Endometrial microvascular endothelial cells (primary cell): ENCODE results near the gene SMC3. TPM values are rescaled to one million over a fixed set of nuclear protein-coding genes. Genes with fewer than 3 reads are reported as not detected.

Experiments
- in situ Hi-C: cut with HindIII; loops from 2 replicates; pipeline ENCODE4 v1.10.0; 2017; ENCODE audit warnings: low sequenced_read_pairs, low pct_unique_long_range_greater_than_20kb; ENCODE audit errors: inconsistent ontology term
- total RNA-seq: library from RNA; depleted of rRNA; stranded (reverse); fragments of >200 nt; gene quantifications from one replicate; pipeline ENCODE4 v1.2.3, GENCODE V29; 2015; ENCODE audit errors: inconsistent ontology term

The SMC3 gene
- total RNA-seq, result 21.6 TPM

DNA sequence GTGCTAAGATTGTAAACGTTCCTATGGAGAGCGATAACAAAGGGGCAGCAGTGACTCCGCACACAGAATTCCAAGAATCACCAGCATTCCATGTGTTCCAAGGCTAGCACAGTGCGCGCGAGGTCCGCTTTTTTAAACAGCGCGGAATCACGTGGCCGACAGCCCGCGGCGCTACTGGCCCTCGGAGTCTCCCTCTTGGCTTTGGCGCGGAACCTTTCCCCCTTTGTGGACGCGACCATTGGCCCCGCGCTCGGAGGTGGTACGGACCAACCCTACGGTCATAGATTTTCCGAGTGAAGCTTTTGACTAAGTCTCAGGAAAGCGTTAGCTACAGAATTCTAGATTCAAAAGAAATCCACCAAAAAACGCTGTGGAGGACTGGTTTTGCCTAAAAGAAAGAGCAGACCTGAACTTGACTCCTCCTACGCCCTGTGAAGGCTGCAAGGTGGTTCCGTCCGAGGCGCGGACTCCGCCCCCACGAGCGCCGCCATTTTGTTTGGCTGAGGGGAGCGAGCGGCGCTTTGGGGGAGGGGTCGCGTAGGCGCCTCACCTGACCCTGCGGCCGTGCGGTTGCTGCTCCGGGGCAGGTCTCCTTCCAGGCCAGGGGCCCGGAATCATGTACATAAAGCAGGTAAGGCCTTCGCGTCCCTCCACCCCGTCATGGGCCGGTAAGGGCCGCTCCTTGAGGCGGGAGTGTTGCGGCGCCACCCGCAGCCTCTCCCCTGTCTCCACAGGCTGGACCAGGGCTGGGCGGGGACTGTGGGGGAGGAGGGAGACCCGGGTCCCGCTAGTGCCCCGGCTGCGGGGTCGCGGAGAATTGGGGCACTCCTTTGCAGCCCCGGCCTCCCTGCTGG lies at the start of gene SMC3:
Gene SMC3 (plus strand): TSS at position 495 of the 854 bp plus-strand sequence. CDS start 122 bp downstream, at position 617.
- in situ Hi-C loops, result no loop called here

DNA sequence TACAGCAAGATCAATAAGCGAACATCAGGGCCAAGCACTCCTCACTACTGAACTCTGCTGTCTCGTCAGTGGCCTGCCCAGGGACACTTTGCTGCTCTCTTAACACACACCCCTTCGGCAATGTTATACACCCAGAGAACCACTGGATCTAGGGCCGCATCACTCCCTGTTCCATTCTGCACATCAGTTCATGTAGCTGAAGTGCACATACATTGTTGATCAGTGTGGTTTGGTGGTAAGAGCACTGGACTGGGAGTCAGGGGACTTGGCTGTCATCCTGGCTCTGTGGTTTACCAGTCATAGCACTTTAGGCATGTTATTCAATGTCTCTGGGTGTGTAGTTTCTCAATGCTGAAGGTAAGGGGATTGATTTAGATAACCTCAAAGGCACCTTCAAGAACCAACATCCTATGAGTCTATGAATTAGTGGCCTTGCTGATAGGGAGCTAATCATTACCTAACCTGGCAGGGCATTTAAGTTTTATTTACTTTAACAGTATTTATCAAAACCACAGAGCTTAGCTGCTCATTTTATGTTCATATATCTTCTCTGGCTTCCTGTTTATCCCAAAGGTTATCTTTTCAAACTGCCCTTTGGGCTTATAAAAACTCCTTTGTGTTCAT lies 45.0 kb upstream of the SMC3 start:
- in situ Hi-C loops, result no loop called here

DNA sequence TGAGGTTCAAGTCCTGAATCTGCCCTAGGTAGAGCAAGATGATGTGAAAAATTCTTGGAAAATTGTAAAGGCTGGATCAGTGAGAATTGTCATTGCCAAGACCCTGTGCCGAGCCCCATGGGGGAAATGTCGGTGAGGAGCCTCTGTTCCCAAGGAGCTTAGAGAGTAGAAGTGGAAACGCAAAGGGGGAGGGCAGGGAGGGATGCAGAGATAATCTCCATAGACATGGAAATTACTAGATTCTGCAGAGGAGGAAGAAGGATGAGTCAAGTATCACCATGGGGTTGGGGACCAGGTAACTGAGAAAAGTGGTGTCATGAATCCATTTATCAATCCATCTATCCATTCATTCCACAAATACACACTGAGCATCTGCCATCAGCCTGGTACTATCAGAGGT lies 43.8 kb upstream of the SMC3 start:
- in situ Hi-C loops, result no loop called here

DNA sequence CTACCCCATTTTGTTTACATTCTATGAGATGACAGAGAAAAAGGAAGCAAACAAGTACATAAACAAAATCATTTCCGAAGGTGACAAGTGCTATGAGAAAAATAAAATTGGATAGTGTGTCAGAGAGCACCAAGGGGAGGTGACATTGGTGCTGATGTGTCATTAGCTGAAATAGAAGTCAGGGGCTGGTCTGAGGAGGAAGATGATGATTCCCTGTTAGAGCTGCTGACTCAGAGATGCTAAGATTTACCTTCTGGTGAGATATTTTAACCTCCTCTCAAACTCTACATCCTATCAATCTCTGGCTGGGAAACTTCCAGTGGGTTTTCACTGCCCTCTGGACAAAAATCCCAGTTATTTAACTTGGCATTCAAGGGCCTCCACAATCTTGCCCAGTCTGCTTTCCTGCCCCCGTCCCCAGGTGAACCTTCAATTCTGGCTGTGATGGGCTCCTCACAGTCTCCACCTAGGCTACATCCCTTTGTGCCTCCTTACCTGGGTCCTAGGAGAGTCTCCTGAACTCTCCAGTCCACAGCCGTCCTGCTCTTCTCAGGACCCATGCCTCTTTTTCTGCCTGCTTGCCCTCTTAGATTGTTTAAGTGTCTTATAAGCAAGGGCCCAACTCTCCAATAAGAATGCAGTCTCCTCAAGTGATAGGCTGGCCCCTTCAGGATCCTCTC lies 43.2 kb upstream of the SMC3 start:
- in situ Hi-C loops, result no loop called here

DNA sequence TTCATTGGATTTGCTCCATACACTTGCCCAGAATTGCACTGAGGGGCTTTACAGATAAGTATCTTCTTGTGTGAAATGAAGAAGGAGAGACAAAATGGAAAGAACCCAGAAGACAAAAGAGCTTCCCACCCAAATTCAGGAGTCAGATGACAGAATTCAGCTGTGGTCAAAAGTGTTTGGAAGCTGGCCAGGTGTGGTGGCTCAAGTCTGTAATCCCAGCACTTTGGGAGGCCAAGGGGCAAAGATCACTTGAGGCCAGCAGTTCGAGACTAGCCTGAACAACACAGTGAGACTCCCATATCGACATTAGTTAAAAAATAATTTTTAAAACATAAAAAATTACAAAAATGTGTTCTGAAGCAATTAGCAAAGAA lies 42.6 kb upstream of the SMC3 start:
- in situ Hi-C loops, result loop anchor here (25.0 kb wide), 1 partner anchor 188 kb away; no protein-coding TSS in a partner anchor

DNA sequence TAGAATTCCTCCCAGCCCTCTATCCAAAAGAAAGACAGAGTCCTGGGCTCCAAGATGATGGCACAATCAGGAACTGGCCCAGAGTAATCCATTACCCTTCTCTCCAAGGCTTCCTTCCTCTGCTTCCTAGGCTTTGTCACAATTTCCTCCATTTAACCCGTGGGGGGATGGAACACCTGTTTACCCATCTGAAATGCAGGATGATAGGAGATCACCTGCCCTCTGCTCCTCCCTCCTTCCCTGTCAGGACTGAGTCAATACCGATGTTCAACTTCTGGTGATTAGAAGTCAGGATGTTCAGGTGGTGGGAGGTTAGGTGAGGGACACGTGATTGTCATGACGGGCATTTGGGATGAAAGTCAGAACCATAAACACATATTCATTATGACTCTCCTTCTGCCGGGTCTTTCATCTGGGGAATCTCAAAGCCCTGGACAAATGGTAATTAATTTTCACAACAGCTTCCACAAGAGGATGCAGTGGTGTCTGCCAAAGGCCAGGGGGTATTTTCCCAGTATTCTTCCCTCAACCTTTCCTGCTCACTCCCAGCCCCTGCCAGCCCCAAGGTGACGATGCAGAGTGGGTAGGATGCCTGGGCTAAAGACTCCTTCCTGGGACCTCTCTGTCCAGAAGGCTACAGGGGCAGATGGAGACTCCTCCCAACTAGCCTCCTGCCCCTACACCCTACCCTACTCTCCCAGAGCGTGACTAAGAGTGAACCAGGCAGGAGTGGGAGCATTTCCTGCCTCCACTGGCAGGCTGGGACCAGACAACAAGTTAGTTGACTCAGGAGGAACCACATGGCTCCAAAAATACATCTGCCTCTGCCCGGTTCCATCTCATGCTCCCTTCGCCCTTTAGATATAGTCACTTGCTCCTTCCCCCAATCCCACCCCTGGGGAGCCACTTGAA lies 41.9 kb upstream of the SMC3 start:
- in situ Hi-C loops, result loop anchor here (25.0 kb wide), 1 partner anchor 188 kb away; no protein-coding TSS in a partner anchor

DNA sequence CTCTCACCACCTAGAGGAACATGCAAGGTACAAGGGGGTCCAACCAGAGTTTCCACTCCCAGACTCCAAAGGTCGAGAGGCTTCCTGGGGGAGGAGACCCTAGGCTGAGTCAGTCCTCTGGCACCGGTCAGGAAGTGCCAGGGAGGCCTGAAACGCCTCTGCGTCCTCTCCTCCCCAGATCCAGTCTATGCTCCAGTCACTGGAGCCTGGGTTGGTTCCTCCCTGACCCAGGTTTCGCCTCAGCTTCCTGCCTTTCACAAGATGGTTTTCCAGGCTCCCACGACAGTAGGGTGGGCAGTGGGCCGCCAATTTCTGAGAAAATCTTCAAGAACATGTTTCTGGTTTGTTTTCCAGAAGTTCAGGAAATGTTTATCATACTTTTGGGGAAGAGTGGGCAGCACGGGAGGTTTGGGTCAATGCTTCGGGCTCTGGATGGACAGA lies 39.7 kb upstream of the SMC3 start:
- in situ Hi-C loops, result loop anchor here (25.0 kb wide), 1 partner anchor 190 kb away; no protein-coding TSS in a partner anchor

DNA sequence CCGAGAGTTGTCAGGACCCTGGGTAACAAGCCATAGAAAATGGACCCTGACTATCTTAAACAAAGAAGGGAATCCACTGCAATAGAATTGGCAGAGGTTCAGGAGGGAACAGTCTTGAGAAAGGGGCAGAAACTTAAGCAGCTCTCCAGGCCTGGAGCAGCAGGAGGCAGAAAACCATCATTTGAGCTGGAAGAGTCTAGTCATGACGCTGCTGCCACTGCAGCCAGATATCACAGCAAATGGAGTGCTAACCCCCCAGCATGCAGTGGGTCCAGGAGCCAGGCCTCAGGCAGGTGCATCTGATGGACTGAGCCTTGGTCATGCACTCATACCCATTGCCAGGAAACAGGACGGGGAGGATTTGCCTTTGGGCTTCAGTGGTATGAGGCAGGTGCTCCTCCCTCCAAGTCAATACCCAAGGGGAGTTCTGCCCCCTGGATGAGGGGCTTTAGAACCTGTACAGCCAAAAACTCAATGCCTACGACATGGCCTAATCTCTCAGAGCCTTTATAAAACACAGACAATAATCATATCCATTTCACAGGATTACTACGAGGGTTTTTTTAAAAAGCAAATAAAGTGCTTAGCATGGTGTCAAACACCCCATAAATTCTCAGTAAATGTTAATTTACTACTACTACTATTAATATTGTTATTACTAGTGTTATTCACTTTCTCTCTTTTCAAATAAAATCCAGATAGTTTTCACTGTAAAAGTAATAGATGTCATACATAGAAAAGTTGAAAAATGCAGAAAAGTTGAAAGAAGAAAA lies 39.1 kb upstream of the SMC3 start:
- in situ Hi-C loops, result loop anchor here (25.0 kb wide), 1 partner anchor 191 kb away; no protein-coding TSS in a partner anchor

DNA sequence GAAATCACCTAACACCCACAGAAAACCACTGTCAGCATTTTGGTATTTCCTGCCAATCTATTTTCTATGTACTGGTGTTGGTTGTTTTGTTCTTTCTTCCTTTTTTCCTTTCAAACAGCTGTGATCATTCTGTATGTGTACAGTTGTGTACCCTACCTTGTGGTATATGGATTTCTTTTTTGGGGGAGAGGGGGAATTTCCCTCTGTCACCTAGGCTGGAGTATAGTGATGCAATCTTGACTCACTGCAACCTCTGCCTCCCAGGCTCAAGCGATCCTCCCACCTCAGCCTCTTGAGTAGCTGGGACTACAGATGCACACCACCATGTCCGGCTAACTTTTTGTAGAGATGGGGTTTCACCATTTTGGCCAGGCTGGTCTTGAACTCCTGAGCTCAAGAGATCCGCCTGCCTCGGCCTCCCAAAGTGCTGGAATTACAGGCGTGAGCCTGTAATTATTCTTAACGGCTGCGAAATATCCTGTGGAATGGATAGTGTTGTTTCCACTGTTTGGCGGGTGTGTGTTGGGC lies 38.4 kb upstream of the SMC3 start:
- in situ Hi-C loops, result loop anchor here (25.0 kb wide), 1 partner anchor 192 kb away; no protein-coding TSS in a partner anchor

DNA sequence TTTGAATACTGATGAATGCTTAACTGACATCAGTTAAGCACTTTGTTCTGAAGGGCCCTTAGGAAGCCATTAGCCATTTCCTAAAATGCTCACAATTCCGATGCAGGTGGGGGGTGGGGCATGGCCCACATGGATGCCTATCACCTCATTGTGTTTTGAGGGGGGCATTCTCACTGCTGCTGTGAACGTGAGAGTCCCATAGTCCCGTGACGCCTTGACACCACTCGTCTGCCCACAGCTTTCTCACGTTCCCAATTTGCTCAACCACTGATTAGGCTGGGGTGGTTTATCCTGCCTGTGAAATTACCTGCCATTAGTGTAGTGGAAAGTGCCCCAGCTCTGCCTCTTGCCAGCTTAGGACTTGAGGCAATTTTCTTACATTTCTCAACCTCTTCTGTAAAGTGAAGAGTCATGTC lies 37.9 kb upstream of the SMC3 start:
- in situ Hi-C loops, result loop anchor here (25.0 kb wide), 1 partner anchor 192 kb away; no protein-coding TSS in a partner anchor

DNA sequence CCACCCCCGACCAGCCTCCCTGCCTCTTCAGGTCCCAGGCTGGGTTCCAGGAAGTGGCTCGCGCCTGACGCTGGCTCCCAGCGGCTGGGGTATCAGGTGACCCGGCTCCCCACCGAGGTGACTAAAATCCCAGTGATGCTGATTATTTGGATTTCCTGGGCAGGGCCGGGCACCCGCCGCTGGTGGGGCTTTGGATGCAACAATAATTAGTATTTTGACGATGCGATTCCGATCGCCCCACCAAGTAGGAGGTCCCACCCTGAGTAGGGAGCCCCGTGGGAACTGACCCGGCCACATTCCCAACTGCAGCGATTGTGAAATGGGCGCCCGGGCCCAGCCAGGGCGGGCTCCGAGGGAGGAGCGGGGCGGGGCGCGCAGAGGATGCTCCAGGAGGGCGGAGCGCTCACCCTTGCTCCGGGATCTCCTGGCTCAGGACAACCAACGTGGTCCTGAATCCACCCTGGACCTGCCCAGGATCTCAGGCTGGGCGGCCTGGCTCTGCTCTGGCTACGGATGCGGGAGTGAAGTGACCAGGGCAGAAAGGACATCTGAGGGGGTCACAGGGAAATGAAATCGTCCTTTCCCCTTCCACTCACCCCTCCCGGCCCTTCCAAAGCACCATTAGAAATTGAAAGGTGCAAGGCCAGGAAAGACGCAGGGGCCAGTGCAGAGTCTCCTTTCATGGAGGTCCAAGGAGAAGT lies 37.2 kb upstream of the SMC3 start:
- in situ Hi-C loops, result loop anchor here (25.0 kb wide), 1 partner anchor 193 kb away; no protein-coding TSS in a partner anchor

DNA sequence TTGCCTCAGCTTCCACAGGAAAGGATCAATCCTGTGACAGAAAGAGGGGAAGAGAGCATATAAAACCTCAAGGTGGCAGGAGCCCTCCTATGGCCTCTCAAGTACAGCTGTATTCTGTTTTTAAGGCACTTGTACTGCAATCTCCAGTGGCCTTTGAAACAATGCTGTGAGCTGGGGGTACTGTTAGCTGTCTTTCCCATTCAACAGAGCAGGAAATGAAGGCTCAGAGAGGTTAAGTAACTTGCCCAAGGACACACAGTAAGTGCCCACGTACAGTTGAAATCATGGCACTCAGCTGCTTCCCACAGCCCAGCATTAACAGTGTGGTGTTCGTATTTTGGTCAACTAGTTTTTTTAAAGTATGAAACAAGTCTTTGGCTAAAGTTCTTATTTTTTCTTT lies 35.8 kb upstream of the SMC3 start:
- in situ Hi-C loops, result loop anchor here (25.0 kb wide), 1 partner anchor 194 kb away; no protein-coding TSS in a partner anchor

DNA sequence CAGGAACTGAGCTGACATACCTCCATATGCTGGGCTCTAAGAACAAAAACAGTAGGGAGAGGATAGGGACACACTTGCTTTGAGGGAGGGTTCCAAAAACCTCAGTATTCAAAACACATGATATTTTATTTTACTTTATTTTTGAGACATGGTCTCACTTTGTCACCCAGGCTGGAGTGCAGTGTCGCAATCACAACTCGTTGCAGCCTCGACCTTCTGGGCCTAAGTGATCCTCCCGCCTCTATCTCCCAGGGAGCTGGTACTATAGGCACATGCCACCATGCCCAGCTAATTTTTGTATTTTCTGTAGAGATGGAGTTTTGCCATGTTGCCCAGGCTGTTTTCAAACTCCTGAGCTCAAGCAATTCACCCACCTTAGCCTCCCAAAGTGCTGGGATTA lies 34.9 kb upstream of the SMC3 start:
- in situ Hi-C loops, result loop anchor here (25.0 kb wide), 1 partner anchor 195 kb away; no protein-coding TSS in a partner anchor

DNA sequence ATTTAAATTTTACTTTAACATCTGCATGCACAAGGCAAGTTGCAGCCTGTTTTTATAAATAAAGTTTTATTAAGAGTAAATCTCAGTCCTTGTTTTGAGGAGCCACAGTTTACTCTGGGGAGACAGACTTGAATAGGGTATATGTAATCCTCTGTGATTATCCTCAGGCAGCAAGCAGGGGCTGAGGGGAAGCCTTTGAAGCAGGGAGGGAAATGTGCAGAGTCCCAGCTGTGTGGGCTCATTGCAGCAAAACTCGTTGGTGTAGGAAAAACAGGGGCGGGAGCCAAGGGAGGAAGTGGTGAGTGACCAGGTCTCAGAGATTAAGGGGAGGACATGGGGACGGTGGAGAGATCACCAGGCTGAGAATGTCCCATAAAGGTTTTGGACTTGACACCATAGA lies 34.3 kb upstream of the SMC3 start:
- in situ Hi-C loops, result loop anchor here (25.0 kb wide), 1 partner anchor 196 kb away; no protein-coding TSS in a partner anchor

DNA sequence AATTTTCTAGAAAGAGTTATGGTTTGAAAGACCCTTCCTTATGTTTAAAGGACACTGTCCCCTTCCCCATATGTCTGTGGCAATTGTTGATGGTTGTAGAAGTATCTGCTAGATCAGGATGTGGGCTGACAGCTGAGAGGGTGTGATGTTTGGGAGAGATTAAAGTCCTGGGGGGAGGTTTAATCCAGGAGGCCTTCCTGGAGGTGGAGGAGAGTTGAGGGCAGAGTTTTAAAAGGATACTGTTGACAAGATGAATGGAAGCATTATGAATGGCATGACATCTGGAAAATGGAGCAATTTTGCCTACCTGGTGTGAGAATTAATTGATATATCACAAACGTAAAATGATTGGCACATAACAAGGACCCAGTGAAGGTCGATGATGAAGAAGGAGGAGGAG lies 32.9 kb upstream of the SMC3 start:
- in situ Hi-C loops, result loop anchor here (25.0 kb wide), 1 partner anchor 197 kb away; no protein-coding TSS in a partner anchor
